Adrenal gland (tissue), 5 donors: ENCODE data around the gene ARHGEF4.

Experiments
- POLR2A ChIP-seq, 2 donors: fragments of 450-650 bp; IDR thresholded peaks; one replicate each; pipeline ENCODE4 v1.6.1; 2017; ENCODE audit warnings: antibody characterized with exemption in 2 of 2, mild to moderate bottlenecking in 2 of 2, moderate library complexity in 1 of 2
- TF ChIP-seq, protein P1 (sequence below), 6 experiments: fragments of 450-650 bp in 4 of 6; fragments of 200-600 bp in 2 of 6; sonication (generic) in 1 of 6; IDR thresholded peaks; 1 replicate in 5 of 6; 2 replicates in 1 of 6; pipeline versions ENCODE4 v1.5.1 to v1.8.0; 2016 to 2021; ENCODE audit warnings: antibody characterized with exemption in 6 of 6, mild to moderate bottlenecking in 2 of 6, moderate library complexity in 1 of 6
- donor health status: DM: no; HTN: no; CAD: no.

DNA sequence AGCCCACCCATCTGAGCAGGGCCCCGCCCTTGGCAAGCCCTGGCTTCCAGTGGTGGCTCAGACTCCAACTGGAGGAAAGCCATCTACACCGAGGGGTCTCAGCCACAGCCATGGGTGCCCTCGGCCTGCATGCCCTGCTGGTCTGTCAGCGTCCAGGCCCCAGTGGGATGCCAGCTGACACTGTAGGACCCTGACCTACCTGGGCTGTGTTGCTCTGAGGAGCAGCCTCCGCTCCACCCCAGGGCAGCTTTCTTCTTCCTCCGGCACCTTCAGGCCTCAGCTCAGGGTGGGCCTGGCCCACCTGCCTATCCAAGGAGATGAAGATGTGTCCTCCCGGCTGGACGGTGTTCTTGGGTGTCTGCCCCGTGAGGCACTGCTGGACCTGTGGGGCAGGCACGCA lies 13.9 kb upstream of the ARHGEF4 start:
- TF ChIP-seq, protein P1, sequence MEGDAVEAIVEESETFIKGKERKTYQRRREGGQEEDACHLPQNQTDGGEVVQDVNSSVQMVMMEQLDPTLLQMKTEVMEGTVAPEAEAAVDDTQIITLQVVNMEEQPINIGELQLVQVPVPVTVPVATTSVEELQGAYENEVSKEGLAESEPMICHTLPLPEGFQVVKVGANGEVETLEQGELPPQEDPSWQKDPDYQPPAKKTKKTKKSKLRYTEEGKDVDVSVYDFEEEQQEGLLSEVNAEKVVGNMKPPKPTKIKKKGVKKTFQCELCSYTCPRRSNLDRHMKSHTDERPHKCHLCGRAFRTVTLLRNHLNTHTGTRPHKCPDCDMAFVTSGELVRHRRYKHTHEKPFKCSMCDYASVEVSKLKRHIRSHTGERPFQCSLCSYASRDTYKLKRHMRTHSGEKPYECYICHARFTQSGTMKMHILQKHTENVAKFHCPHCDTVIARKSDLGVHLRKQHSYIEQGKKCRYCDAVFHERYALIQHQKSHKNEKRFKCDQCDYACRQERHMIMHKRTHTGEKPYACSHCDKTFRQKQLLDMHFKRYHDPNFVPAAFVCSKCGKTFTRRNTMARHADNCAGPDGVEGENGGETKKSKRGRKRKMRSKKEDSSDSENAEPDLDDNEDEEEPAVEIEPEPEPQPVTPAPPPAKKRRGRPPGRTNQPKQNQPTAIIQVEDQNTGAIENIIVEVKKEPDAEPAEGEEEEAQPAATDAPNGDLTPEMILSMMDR (IDR thresholded peaks at IDR 0.05): no peak
- no peak for TF ChIP-seq POLR2A (IDR thresholded peaks at IDR 0.05)
